IMR-90 (cell line): ENCODE results near the gene SYNPR. TPM values are rescaled to one million over a fixed set of nuclear protein-coding genes. Genes with fewer than 3 reads are reported as not detected.

ENCODE experiments used
- ATAC-seq: fragments of 200-7000 bp; cut with Tn5 transposase; 2 replicates; pipeline ENCODE4 v1.9.1; 2020; ENCODE audit warnings: low read depth, mild to moderate bottlenecking, moderate library complexity
- BruUV-seq: library from RNA; stranded (reverse); fragments of 400-500 nt; replicated peaks from 2 replicates; lab custom pipeline; 2021; lab: Mats Ljungman, UMichigan
- CTCF ChIA-PET: fragments of 300-600 bp; formaldehyde crosslinking; extraction: SDS; loops from one replicate; lab custom pipeline; 2021; ENCODE audit warnings: antibody characterized with exemption; lab: Yijun Ruan, JAX
- POLR2A ChIA-PET: fragments of 300-600 bp; sonication (Branson Sonifier 250); formaldehyde crosslinking; loops from one replicate; lab custom pipeline; 2022; ENCODE audit warnings: antibody characterized with exemption; ENCODE audit not compliant: unreplicated experiment; lab: Charles Lee
- DNase-seq: peaks from one replicate; pipeline ENCODE4 v3.0.0; 2013
- H2AFZ ChIP-seq: replicated peaks from 2 replicates; pipeline ENCODE3; 2013; ENCODE audit warnings: low read length, mild to moderate bottlenecking; ENCODE audit not compliant: poor library complexity
- H2AK5ac ChIP-seq: 2 replicates; pipeline ENCODE4 v1.6.1; 2013; ENCODE audit warnings: low read depth, low read length, inconsistent platforms
- H2AK9ac ChIP-seq: replicated peaks from 2 replicates; pipeline ENCODE3; 2013; ENCODE audit warnings: mild to moderate bottlenecking, low read depth, low read length, moderate library complexity; ENCODE audit not compliant: poor library complexity
- H2BK120ac ChIP-seq: 2 replicates; pipeline ENCODE4 v1.6.1; 2013; ENCODE audit warnings: low read depth, low read length, inconsistent platforms
- H2BK15ac ChIP-seq: 3 replicates; pipeline ENCODE4 v1.6.1; 2013; ENCODE audit warnings: low read depth, low read length, inconsistent platforms
- H2BK20ac ChIP-seq: 2 replicates; pipeline ENCODE4 v1.6.1; 2013; ENCODE audit warnings: low read depth, mild to moderate bottlenecking, inconsistent platforms, low read length, moderate library complexity
- H2BK5ac ChIP-seq: 2 replicates; pipeline ENCODE4 v1.6.1; 2013; ENCODE audit warnings: mild to moderate bottlenecking, low read depth, low read length, inconsistent platforms; ENCODE audit not compliant: poor library complexity, severe bottlenecking
- H3K14ac ChIP-seq: replicated peaks from 2 replicates; pipeline ENCODE4 v1.6.1; 2013; ENCODE audit warnings: low read depth, low read length, inconsistent platforms
- H3K18ac ChIP-seq: 2 replicates; pipeline ENCODE4 v1.6.1; 2013; ENCODE audit warnings: low read depth, low read length, control low read depth
- H3K23ac ChIP-seq: 2 replicates; pipeline ENCODE4 v1.6.1; 2013; ENCODE audit warnings: low read depth, low read length, inconsistent platforms
- H3K27ac ChIP-seq: 2 replicates; pipeline ENCODE4 v1.5.1; 2013; ENCODE audit warnings: mild to moderate bottlenecking, control low read depth, low read length; ENCODE audit not compliant: insufficient read depth
- H3K27me3 ChIP-seq: 2 replicates; pipeline ENCODE4 v1.6.1; 2013; ENCODE audit warnings: low read length; ENCODE audit not compliant: control insufficient read depth, insufficient read depth
- H3K36me3 ChIP-seq: 2 replicates; pipeline ENCODE4 v1.6.1; 2013; ENCODE audit warnings: low read length, mixed read lengths; ENCODE audit not compliant: control insufficient read depth, insufficient read depth
- H3K4ac ChIP-seq: 2 replicates; pipeline ENCODE4 v1.6.1; 2013; ENCODE audit warnings: low read depth, low read length, inconsistent platforms
- H3K4me1 ChIP-seq: 2 replicates; pipeline ENCODE4 v1.6.1; 2013; ENCODE audit warnings: low read length, mixed read lengths; ENCODE audit not compliant: control insufficient read depth, insufficient read depth
- H3K4me2 ChIP-seq: 2 replicates; pipeline ENCODE4 v1.6.1; 2013; ENCODE audit warnings: low read depth, mild to moderate bottlenecking, control low read depth, low read length, moderate library complexity
- H3K4me3 ChIP-seq: 2 replicates; pipeline ENCODE4 v1.5.1; 2013; ENCODE audit warnings: low read depth, mild to moderate bottlenecking, control low read depth, low read length, moderate library complexity; ENCODE audit not compliant: insufficient read depth
- H3K56ac ChIP-seq: 2 replicates; pipeline ENCODE4 v1.6.1; 2013; ENCODE audit warnings: low read length, inconsistent platforms; ENCODE audit not compliant: insufficient read depth; ENCODE audit errors: extremely low read depth
- H3K79me1 ChIP-seq, 2 experiments: 2 replicates each; pipeline ENCODE4 v1.6.1; 2013; ENCODE audit warnings: low read length in 2 of 2, inconsistent platforms in 1 of 2, low read depth in 1 of 2
- H3K9ac ChIP-seq: 2 replicates; pipeline ENCODE4 v1.6.1; 2013; ENCODE audit warnings: low read depth, low read length, control low read depth
- H3K9me1 ChIP-seq: 2 replicates; pipeline ENCODE4 v1.6.1; 2013; ENCODE audit warnings: low read length, inconsistent platforms; ENCODE audit not compliant: insufficient read depth
- H3K9me3 ChIP-seq: 2 replicates; pipeline ENCODE4 v1.6.1; 2013; ENCODE audit warnings: low read length; ENCODE audit not compliant: control insufficient read depth, insufficient read depth
- H4K20me1 ChIP-seq: 2 replicates; pipeline ENCODE4 v1.6.1; 2013; ENCODE audit warnings: low read length, inconsistent platforms; ENCODE audit not compliant: insufficient read depth
- H4K5ac ChIP-seq: 2 replicates; pipeline ENCODE4 v1.6.1; 2013; ENCODE audit warnings: mild to moderate bottlenecking, low read depth, low read length, control low read depth
- H4K8ac ChIP-seq, 2 experiments: 2 replicates each; pipeline ENCODE4 v1.6.1; 2013; ENCODE audit warnings: low read depth in 2 of 2, low read length in 2 of 2, control low read depth in 1 of 2, inconsistent platforms in 1 of 2
- H4K91ac ChIP-seq: 2 replicates; pipeline ENCODE4 v1.6.1; 2013; ENCODE audit warnings: low read depth, low read length, inconsistent platforms; ENCODE audit not compliant: insufficient read depth
- BHLHE40 ChIP-seq: fragments of 150-350 bp; IDR thresholded peaks from 2 replicates; pipeline ENCODE4 v1.6.1; 2016; ENCODE audit warnings: mild to moderate bottlenecking, low read depth, low read length
- CEBPB ChIP-seq: IDR thresholded peaks from 2 replicates; pipeline ENCODE4 v1.6.1; 2012; ENCODE audit warnings: low read depth, low read length, improper control_type of control experiment
- CHD1 ChIP-seq: IDR thresholded peaks from 2 replicates; pipeline ENCODE4 v1.6.1; 2012; ENCODE audit warnings: low read depth, low read length, improper control_type of control experiment
- CTCF ChIP-seq: conservative IDR thresholded peaks from 2 replicates; pipeline ENCODE4 v1.5.1; 2012; ENCODE audit warnings: mild to moderate bottlenecking, low read depth, low read length, improper control_type of control experiment
- ELK1 ChIP-seq: fragments of 150-350 bp; IDR thresholded peaks from 2 replicates; pipeline ENCODE4 v1.6.1; 2016; ENCODE audit warnings: low read depth, mild to moderate bottlenecking, low read length, moderate library complexity, borderline replicate concordance
- FOS ChIP-seq: fragments of 150-350 bp; IDR thresholded peaks from 2 replicates; pipeline ENCODE4 v1.6.1; 2016; ENCODE audit warnings: low read depth, low read length
- MAFK ChIP-seq: IDR thresholded peaks from 2 replicates; pipeline ENCODE4 v1.6.1; 2012; ENCODE audit warnings: low read depth, low read length, improper control_type of control experiment
- MAZ ChIP-seq: IDR thresholded peaks from 2 replicates; pipeline ENCODE4 v1.6.1; 2012; ENCODE audit warnings: low read depth, mild to moderate bottlenecking, low read length, improper control_type of control experiment, moderate library complexity, borderline replicate concordance
- MXI1 ChIP-seq: IDR thresholded peaks from 2 replicates; pipeline ENCODE4 v1.6.1; 2012; ENCODE audit warnings: low read depth, mild to moderate bottlenecking, low read length, moderate library complexity, borderline replicate concordance
- NFE2L2 ChIP-seq: fragments of 150-350 bp; IDR thresholded peaks from 2 replicates; pipeline ENCODE4 v1.6.1; 2016; ENCODE audit warnings: low read depth, mild to moderate bottlenecking, low read length
- POLR2A ChIP-seq: IDR thresholded peaks from 2 replicates; pipeline ENCODE4 v1.6.1; 2012; ENCODE audit warnings: mild to moderate bottlenecking, low read depth, low read length
- RAD21 ChIP-seq: IDR thresholded peaks from 2 replicates; pipeline ENCODE4 v1.6.1; 2012; ENCODE audit warnings: low read length, improper control_type of control experiment
- RCOR1 ChIP-seq: IDR thresholded peaks from 2 replicates; pipeline ENCODE4 v1.6.1; 2012; ENCODE audit warnings: mild to moderate bottlenecking, low read length, improper control_type of control experiment; ENCODE audit not compliant: insufficient replicate concordance
- RFX5 ChIP-seq: IDR thresholded peaks from 2 replicates; pipeline ENCODE4 v1.8.0; 2012; ENCODE audit warnings: low read depth, mild to moderate bottlenecking, low read length, moderate library complexity
- SMC3 ChIP-seq: fragments of 150-350 bp; IDR thresholded peaks from 2 replicates; pipeline ENCODE4 v1.6.1; 2016; ENCODE audit warnings: low read depth, mild to moderate bottlenecking, antibody characterized with exemption, low read length, moderate library complexity
- USF2 ChIP-seq: fragments of 150-350 bp; IDR thresholded peaks from 2 replicates; pipeline ENCODE4 v1.6.1; 2017; ENCODE audit warnings: mild to moderate bottlenecking, antibody characterized with exemption, low read length, low read depth
- WGBS, 2 experiments: methylation state at CpG; one replicate each; pipeline versions ENCODE4 v1.1.5 to v1.1.7; 2013; ENCODE audit warnings: missing lambda C conversion rate in 2 of 2; ENCODE audit not compliant: insufficient read length in 1 of 2; ENCODE audit errors: extremely low coverage in 2 of 2; 5-methylcytosine and 5-hydroxymethylcytosine counted together
- dilution Hi-C: fragments of 300-500 bp; cut with HindIII; formaldehyde crosslinking; loops from one replicate; pipeline ENCODE4 v1.14.3; 2018; ENCODE audit warnings: low sequenced_read_pairs; ENCODE audit not compliant: unreplicated experiment
- in situ Hi-C: fragments of 300-500 bp; cut with MboI; formaldehyde crosslinking; loops from 3 replicates; pipeline ENCODE4 v1.14.3; 2019; ENCODE audit warnings: low sequenced_read_pairs, inconsistent platforms, mixed read lengths
- intact Hi-C: fragments of 100-400 bp; cut with micrococcal nuclease; formaldehyde crosslinking; loops from 2 replicates; pipeline ENCODE4 v1.10.0; 2022
- polyA plus RNA-seq, 3 experiments: library from polyadenylated mRNA; depleted of rRNA; stranded (reverse); fragments of >200 nt; gene quantifications; 2 replicates each; pipeline ENCODE4 v1.2.3, GENCODE V29; 2012; ENCODE audit warnings: low replicate concordance in 1 of 3
- total RNA-seq: library from RNA; depleted of rRNA; stranded (reverse); fragments of >200 nt; gene quantifications from 2 replicates; pipeline ENCODE4 v1.2.3, GENCODE V29; 2012

Gene SYNPR
- total and polyA plus RNA-seq, 2 of the 4 experiments (the other 2 are of a cell fraction): not detected

- no peak overlapping the region for H2AK9ac ChIP-seq
- no peak overlapping the region for H2BK120ac ChIP-seq
- DNase-seq (no peak), ATAC-seq (no peak)
- H3K27ac ChIP-seq: no peak overlapping the region
- H2BK5ac ChIP-seq: no peak overlapping the region
- no peak overlapping the region for H4K8ac ChIP-seq
- no peaks in the 10 kb centered on the region for H3K4me1 ChIP-seq
- H3K14ac ChIP-seq: no peak overlapping the region
- H2AK5ac ChIP-seq: no peak overlapping the region
- H3K4me2 ChIP-seq: no peak overlapping the region
- no peak overlapping the region for H2BK20ac ChIP-seq
- H3K27me3 ChIP-seq: no peaks in the 10 kb centered on the region
- no peak overlapping the region for H3K9ac ChIP-seq
- no peaks in the 10 kb centered on the region; the same call in 1 of the 2 replicates for H4K20me1 ChIP-seq
- POLR2A ChIA-PET: no interaction called here
- dilution Hi-C loops: no loop called here
- no peak overlapping the region for H3K4ac ChIP-seq
- no peak overlapping the region for H4K5ac ChIP-seq
- CTCF ChIA-PET: no interaction called here
- no peak overlapping the region for H4K91ac ChIP-seq
- H3K9me3 ChIP-seq: no peaks in the 10 kb centered on the region
- no TSS peak for BruUV-seq
- H3K79me1 ChIP-seq: no peaks in the 10 kb centered on the region
- no CpG with 5 or more reads among the region's 2 CpGs for WGBS, 2 experiments
- H3K4me3 ChIP-seq: no peak overlapping the region
- intact Hi-C loops: no loop called here
- TF ChIP-seq CEBPB: no peak
- no peak for TF ChIP-seq CHD1
- TF ChIP-seq RFX5: no peak
- TF ChIP-seq MAFK: no peak
- TF ChIP-seq NFE2L2: no peak
- no peak for TF ChIP-seq SMC3
- TF ChIP-seq BHLHE40: no peak
- TF ChIP-seq RCOR1: no peak
- TF ChIP-seq MAZ: no peak
- no peak for TF ChIP-seq MXI1
- TF ChIP-seq RAD21: no peak
- no peak for TF ChIP-seq ELK1
- TF ChIP-seq CTCF: no peak
- no peak for TF ChIP-seq FOS
- TF ChIP-seq POLR2A: no peak
- TF ChIP-seq USF2: no peak
- H3K18ac ChIP-seq: no peak overlapping the region
- no peak overlapping the region for H2AFZ ChIP-seq
- H3K9me1 ChIP-seq: no peaks in the 10 kb centered on the region
- in situ Hi-C loops: no loop called here
- H3K56ac ChIP-seq: no peak overlapping the region
- H3K36me3 ChIP-seq: no peaks in the 10 kb centered on the region
- no peak overlapping the region for H2BK15ac ChIP-seq
- no peak overlapping the region for H3K23ac ChIP-seq
Measured at GRCh38 chr3:63364910-63365309, 86.8 kb downstream of the SYNPR start.
